ENCODE measurements around the gene IL17REL. TPM values are rescaled to one million over a fixed set of nuclear protein-coding genes. Genes with fewer than 3 reads are reported as not detected.

The IL17REL gene
- total and polyA plus RNA-seq, 2 of the 13 experiments (the other 11 are each of a cell fraction or from before 2014, with no cell fraction given) = not detected

DNA sequence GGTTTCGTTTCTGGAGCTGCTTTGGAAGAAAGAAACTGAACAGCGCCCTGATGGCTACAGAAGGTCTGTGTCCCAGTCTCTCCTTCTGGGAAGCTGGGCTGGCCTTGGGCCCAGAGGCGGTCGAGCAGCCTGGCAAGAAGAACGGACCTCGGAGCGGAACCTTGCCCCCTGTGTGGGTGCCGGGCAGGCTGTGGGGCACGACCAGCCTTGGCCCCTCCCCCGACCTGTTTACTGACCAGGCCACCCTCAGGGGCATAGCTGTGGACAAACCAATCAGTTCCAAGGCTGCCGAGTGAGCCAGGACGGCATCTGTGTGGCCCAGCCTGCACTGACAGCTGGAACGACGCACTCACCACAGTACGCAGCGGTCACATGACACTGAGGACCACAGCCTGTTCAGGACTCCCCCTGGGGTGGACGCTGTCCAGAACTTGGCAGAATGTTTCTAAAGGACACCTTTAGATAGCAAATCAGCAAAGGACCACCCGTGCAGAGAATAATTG, 44.8 kb downstream of the IL17REL start (continued):
- TF ChIP-seq ZUFSP (CRISPR knock-in tag; IDR thresholded peaks at IDR 0.05; ENCODE audit: borderline replicate concordance) = no peak
- peak; percentile 21; the same call in 1 of the 2 replicates for TF ChIP-seq HIVEP1 (CRISPR knock-in tag; IDR thresholded peaks at IDR 0.05)
- no peak for TF ChIP-seq KLF12 (CRISPR knock-in tag; IDR thresholded peaks at IDR 0.05; ENCODE audit: borderline replicate concordance)
- no peak for TF ChIP-seq PHF5A (CRISPR knock-in tag; IDR thresholded peaks at IDR 0.05; ENCODE audit: low read depth, unreplicated experiment)
- no peak for TF ChIP-seq ZNF225 (CRISPR knock-in tag; IDR thresholded peaks at IDR 0.05)
- TF ChIP-seq NONO (IDR thresholded peaks at IDR 0.05) = no peak
- 0 out of 2 replicates have a peak, but pooled peaks have one; percentile 11 for TF ChIP-seq NONO (CRISPR knock-in tag; conservative IDR thresholded peaks at IDR 0.05)
- TF ChIP-seq NFYB (CRISPR knock-in tag; IDR thresholded peaks at IDR 0.05) = 0 out of 2 replicates have a peak, but pooled peaks have one; percentile 21
- TF ChIP-seq FOXA1 (IDR thresholded peaks at IDR 0.05) = no peak
- peak; percentile 81 for TF ChIP-seq FOXA1 (CRISPR knock-in tag; IDR thresholded peaks at IDR 0.05)
- no peak for TF ChIP-seq TCF7 (IDR thresholded peaks at IDR 0.05; ENCODE audit: low read depth)
- TF ChIP-seq PAXIP1 (CRISPR knock-in tag; conservative IDR thresholded peaks at IDR 0.05) = no peak
- no peak for TF ChIP-seq SAFB2 (CRISPR knock-in tag; IDR thresholded peaks at IDR 0.05; ENCODE audit: borderline replicate concordance, low read depth)
- no peak for TF ChIP-seq PAWR (CRISPR knock-in tag; IDR thresholded peaks at IDR 0.05; ENCODE audit: borderline replicate concordance)
- TF ChIP-seq E2F1 (CRISPR knock-in tag; IDR thresholded peaks at IDR 0.05) = no peak
- TF ChIP-seq, protein P1, sequence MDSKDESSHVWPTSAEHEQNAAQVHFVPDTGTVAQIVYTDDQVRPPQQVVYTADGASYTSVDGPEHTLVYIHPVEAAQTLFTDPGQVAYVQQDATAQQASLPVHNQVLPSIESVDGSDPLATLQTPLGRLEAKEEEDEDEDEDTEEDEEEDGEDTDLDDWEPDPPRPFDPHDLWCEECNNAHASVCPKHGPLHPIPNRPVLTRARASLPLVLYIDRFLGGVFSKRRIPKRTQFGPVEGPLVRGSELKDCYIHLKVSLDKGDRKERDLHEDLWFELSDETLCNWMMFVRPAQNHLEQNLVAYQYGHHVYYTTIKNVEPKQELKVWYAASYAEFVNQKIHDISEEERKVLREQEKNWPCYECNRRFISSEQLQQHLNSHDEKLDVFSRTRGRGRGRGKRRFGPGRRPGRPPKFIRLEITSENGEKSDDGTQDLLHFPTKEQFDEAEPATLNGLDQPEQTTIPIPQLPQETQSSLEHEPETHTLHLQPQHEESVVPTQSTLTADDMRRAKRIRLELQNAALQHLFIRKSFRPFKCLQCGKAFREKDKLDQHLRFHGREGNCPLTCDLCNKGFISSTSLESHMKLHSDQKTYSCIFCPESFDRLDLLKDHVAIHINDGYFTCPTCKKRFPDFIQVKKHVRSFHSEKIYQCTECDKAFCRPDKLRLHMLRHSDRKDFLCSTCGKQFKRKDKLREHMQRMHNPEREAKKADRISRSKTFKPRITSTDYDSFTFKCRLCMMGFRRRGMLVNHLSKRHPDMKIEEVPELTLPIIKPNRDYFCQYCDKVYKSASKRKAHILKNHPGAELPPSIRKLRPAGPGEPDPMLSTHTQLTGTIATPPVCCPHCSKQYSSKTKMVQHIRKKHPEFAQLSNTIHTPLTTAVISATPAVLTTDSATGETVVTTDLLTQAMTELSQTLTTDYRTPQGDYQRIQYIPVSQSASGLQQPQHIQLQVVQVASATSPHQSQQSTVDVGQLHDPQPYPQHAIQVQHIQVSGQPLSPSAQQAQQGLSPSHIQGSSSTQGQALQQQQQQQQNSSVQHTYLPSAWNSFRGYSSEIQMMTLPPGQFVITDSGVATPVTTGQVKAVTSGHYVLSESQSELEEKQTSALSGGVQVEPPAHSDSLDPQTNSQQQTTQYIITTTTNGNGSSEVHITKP (CRISPR knock-in tag; IDR thresholded peaks at IDR 0.05; ENCODE audit: low read depth) = no peak
- no peak for TF ChIP-seq ZNF292 (CRISPR knock-in tag; IDR thresholded peaks at IDR 0.05; ENCODE audit: borderline replicate concordance, low read depth)
- TF ChIP-seq ZNF891 (CRISPR knock-in tag; IDR thresholded peaks at IDR 0.05) = no peak
- 0 out of 2 replicates have a peak, but pooled peaks have one; percentile 25 for TF ChIP-seq ARNT2 (CRISPR knock-in tag; IDR thresholded peaks at IDR 0.05; ENCODE audit: low read depth)
- TF ChIP-seq TFAP4 (IDR thresholded peaks at IDR 0.05; ENCODE audit: borderline replicate concordance, low read depth) = peak; percentile 91; the same call in 1 of the 2 replicates

Data from HepG2 (cell line).